HEK293 (cell line): ENCODE data around the gene FSTL3.
"Not testable (repeated sequence)": the region's sequence is repeated elsewhere in the genome, so short reads cannot be mapped to it uniquely, and the experiment has no call there.

Experiments
- CTCF ChIA-PET: fragments of 350-600 bp; formaldehyde crosslinking; extraction: SDS; loops from one replicate; lab custom pipeline; 2021; ENCODE audit warnings: antibody characterized with exemption; lab: Yijun Ruan, JAX
- POLR2A ChIA-PET: fragments of 300-600 bp; formaldehyde crosslinking; extraction: SDS; loops from one replicate; lab custom pipeline; 2020; ENCODE audit warnings: antibody characterized with exemption, inconsistent platforms; lab: Yijun Ruan, JAX
- H3K27ac ChIP-seq: fragments of 200-500 bp; sonication (Bioruptor generic); 2 replicates; pipeline ENCODE4 v1.5.1; 2014; ENCODE audit warnings: low read depth, low read length, control low read depth, inconsistent platforms; ENCODE audit errors: extremely low read depth
- H3K36me3 ChIP-seq, 2 experiments: fragments of 200-500 bp in 1 of 2; sonication (Bioruptor generic) in 1 of 2; 1 replicate in 1 of 2; 2 replicates in 1 of 2; pipeline ENCODE4 v1.5.1; 2014 to 2017; ENCODE audit warnings: inconsistent platforms in 2 of 2, low read length in 2 of 2; ENCODE audit not compliant: control insufficient read depth in 2 of 2, insufficient read depth in 1 of 2
- H3K4me1 ChIP-seq: fragments of 200-500 bp; sonication (Bioruptor generic); 2 replicates; pipeline ENCODE4 v1.5.1; 2014; ENCODE audit warnings: mild to moderate bottlenecking, low read length, inconsistent platforms; ENCODE audit not compliant: control insufficient read depth, insufficient read depth
- H3K4me3 ChIP-seq: 2 replicates; pipeline ENCODE4 v1.5.1; 2011; ENCODE audit warnings: low read depth, mild to moderate bottlenecking, control low read depth, low read length, moderate library complexity
- H3K9me3 ChIP-seq: fragments of 200-500 bp; sonication (Bioruptor generic); 2 replicates; pipeline ENCODE4 v1.5.1; 2014; ENCODE audit warnings: low read depth, low read length, inconsistent platforms; ENCODE audit not compliant: control insufficient read depth, insufficient read depth
- GFI1B ChIP-seq: fragments of 450-650 bp; formaldehyde crosslinking; IDR thresholded peaks from 2 replicates; pipeline ENCODE4 v1.5.1; 2016; ENCODE audit warnings: missing biosample characterization, missing genetic modification characterization
- IKZF3 ChIP-seq: fragments of 450-650 bp; IDR thresholded peaks from 2 replicates; pipeline ENCODE4 v1.5.0; 2018; ENCODE audit warnings: missing biosample characterization, mild to moderate bottlenecking, missing genetic modification characterization, moderate library complexity
- KLF7 ChIP-seq: fragments of 450-650 bp; formaldehyde crosslinking; IDR thresholded peaks from 2 replicates; pipeline ENCODE4 v1.5.1; 2016; ENCODE audit warnings: missing biosample characterization, missing genetic modification characterization, borderline replicate concordance
- MEIS1 ChIP-seq: sonication (generic); formaldehyde crosslinking; IDR thresholded peaks from 2 replicates; pipeline ENCODE4 v1.8.1; 2022; ENCODE audit warnings: missing genetic modification reagents, mild to moderate bottlenecking, borderline replicate concordance
- OSR2 ChIP-seq: fragments of 450-650 bp; formaldehyde crosslinking; IDR thresholded peaks from 2 replicates; pipeline ENCODE4 v1.5.1; 2016; ENCODE audit warnings: missing biosample characterization, missing genetic modification characterization
- YY1 ChIP-seq: fragments of 450-650 bp; formaldehyde crosslinking; IDR thresholded peaks from 2 replicates; pipeline ENCODE4 v1.5.1; 2018; ENCODE audit warnings: missing biosample characterization, missing genetic modification characterization
- ZBTB1 ChIP-seq: fragments of 450-650 bp; formaldehyde crosslinking; IDR thresholded peaks from 2 replicates; pipeline ENCODE4 v1.5.1; 2016; ENCODE audit warnings: missing biosample characterization, missing genetic modification characterization
- ZNF174 ChIP-seq: fragments of 450-650 bp; formaldehyde crosslinking; IDR thresholded peaks from 2 replicates; pipeline ENCODE4 v1.5.0; 2017; ENCODE audit warnings: missing biosample characterization, mild to moderate bottlenecking, missing genetic modification characterization
- ZNF223 ChIP-seq: fragments of 450-650 bp; formaldehyde crosslinking; IDR thresholded peaks from 2 replicates; pipeline ENCODE4 v1.5.1; 2016; ENCODE audit warnings: missing biosample characterization, missing genetic modification characterization
- ZNF530 ChIP-seq: fragments of 450-650 bp; formaldehyde crosslinking; IDR thresholded peaks from 2 replicates; pipeline ENCODE4 v1.5.1; 2016; ENCODE audit warnings: low read depth, missing biosample characterization, missing genetic modification characterization
- ZSCAN23 ChIP-seq: fragments of 450-650 bp; formaldehyde crosslinking; IDR thresholded peaks from 2 replicates; pipeline ENCODE4 v1.5.1; 2016; ENCODE audit warnings: missing biosample characterization, missing genetic modification characterization
- ZSCAN4 ChIP-seq: fragments of 450-650 bp; formaldehyde crosslinking; IDR thresholded peaks from 2 replicates; pipeline ENCODE4 v1.5.1; 2017; ENCODE audit warnings: missing biosample characterization, missing genetic modification characterization
- TF ChIP-seq, protein P1 (sequence below): fragments of 450-650 bp; formaldehyde crosslinking; IDR thresholded peaks from 2 replicates; pipeline ENCODE4 v1.5.1; 2016; ENCODE audit warnings: missing biosample characterization, missing genetic modification characterization
- TF ChIP-seq, protein P2 (sequence below): fragments of 450-650 bp; formaldehyde crosslinking; IDR thresholded peaks from 2 replicates; pipeline ENCODE4 v1.5.1; 2016; ENCODE audit warnings: missing biosample characterization, missing genetic modification characterization
- TF ChIP-seq, protein P3 (sequence below): fragments of 450-650 bp; formaldehyde crosslinking; IDR thresholded peaks from 2 replicates; pipeline ENCODE4 v1.5.1; 2016; ENCODE audit warnings: missing biosample characterization, missing genetic modification characterization

Gene FSTL3

DNA sequence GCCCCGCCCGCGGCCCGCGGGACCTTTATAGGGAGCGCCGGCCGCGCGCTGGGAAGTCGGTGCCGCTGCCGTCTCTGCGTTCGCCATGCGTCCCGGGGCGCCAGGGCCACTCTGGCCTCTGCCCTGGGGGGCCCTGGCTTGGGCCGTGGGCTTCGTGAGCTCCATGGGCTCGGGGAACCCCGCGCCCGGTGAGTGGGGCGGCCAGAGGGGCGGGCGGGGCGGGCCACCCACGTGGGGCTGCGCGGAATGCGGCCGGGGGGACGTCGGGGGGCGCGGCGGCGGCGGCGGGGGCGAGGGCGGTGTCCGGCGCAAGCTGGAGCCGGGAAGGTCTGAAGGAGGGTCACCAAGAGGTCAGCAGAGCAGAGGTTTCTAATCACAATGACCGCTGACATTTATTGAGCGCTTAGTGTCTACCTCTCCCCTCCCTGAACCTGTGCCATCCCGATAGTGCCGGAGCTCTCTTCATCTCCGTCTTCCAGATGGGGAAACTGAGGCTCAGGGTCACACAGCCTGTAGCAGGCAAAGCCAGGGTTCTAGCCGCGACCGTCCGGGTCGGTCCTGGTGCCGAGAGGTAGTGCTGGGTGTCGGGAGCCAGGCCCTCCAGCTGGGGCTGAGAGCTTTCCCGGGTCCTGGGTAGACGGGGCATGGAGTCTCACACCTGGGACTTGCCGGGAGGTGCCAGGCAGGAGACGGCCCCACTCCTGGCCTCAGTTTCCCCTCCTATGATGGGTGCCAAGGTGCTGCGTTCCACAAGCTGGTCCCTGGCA is at the start of gene FSTL3:
Gene FSTL3 (plus strand): TSS at position 54 of the 767 bp plus-strand sequence. CDS start 32 bp downstream, at position 86.
- CTCF ChIA-PET: interaction anchor here (0.9 kb wide), 1 partner anchor 10 kb away, joined by 4 read pairs; no protein-coding TSS in a partner anchor
- no peak for TF ChIP-seq IKZF3 (tag by site-specific recombination)
- TF ChIP-seq, protein P1, sequence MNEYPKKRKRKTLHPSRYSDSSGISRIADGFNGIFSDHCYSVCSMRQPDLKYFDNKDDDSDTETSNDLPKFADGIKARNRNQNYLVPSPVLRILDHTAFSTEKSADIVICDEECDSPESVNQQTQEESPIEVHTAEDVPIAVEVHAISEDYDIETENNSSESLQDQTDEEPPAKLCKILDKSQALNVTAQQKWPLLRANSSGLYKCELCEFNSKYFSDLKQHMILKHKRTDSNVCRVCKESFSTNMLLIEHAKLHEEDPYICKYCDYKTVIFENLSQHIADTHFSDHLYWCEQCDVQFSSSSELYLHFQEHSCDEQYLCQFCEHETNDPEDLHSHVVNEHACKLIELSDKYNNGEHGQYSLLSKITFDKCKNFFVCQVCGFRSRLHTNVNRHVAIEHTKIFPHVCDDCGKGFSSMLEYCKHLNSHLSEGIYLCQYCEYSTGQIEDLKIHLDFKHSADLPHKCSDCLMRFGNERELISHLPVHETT (tag by site-specific recombination): no peak
- TF ChIP-seq, protein P2, sequence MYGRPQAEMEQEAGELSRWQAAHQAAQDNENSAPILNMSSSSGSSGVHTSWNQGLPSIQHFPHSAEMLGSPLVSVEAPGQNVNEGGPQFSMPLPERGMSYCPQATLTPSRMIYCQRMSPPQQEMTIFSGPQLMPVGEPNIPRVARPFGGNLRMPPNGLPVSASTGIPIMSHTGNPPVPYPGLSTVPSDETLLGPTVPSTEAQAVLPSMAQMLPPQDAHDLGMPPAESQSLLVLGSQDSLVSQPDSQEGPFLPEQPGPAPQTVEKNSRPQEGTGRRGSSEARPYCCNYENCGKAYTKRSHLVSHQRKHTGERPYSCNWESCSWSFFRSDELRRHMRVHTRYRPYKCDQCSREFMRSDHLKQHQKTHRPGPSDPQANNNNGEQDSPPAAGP (tag by site-specific recombination): 0 out of 2 replicates have a peak, but pooled peaks have one; percentile 9
- TF ChIP-seq, all 188 proteins: peak for 1
- no peaks in the 10 kb centered on the region for H3K9me3 ChIP-seq
- H3K4me1 ChIP-seq: no peaks in the 10 kb centered on the region
- no peak within 1 kb of the TSS for H3K27ac ChIP-seq
- H3K36me3 ChIP-seq: no peaks in the 10 kb centered on the region
- H3K4me3 ChIP-seq: peak within 1 kb of the TSS; percentile 27
- POLR2A ChIA-PET: interaction anchor here (0.5 to 2.0 kb wide), 9 partner anchors 8 to 102 kb away, joined by 3 to 8 read pairs (median 4); partner anchors contain the start of gene RNF126

DNA sequence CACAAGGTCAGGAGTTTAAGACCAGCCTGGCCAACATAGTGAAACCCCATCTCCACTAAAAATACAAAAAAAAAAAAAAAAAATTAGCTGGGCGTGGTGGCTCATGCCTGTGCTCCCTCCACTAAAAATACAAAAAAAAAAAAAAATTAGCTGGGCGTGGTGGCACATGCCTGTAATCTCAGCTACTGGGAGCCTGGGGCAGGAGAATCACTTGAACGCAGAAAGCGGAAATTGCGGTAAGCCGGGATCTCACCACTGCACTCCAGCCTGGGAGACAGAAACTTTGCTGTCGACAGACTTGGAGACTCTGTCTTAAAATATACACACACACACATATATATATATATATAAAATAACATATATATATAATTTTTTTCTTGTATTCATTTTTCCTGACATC is 49.6 kb upstream of the FSTL3 start:
- H3K4me1 ChIP-seq, H3K4me3 ChIP-seq, H3K9me3 ChIP-seq, CTCF ChIA-PET, H3K27ac ChIP-seq: not testable (repeated sequence)
- H3K36me3 ChIP-seq: peaks cover 14 to 82% of the 10 kb centered on the region in 2 experiments; a peak in 2 of 3 replicates
- POLR2A ChIA-PET: interaction anchor here (0.7 kb wide), 2 partner anchors 53 to 108 kb away, joined by 3 to 5 read pairs; no protein-coding TSS in a partner anchor

- Histone ChIP-seq H3K9me3 (no peaks in the 10 kb centered on the region), H3K36me3 (peaks cover 18 to 66% of the 10 kb centered on the region in 2 experiments; a peak in 2 of 3 replicates), H3K4me1 (no peaks in the 10 kb centered on the region), H3K4me3 (no peak overlapping the region), H3K27ac (no peak overlapping the region)
- POLR2A ChIA-PET: no interaction called here
- CTCF ChIA-PET: interaction anchor here (0.6 to 0.7 kb wide), 2 partner anchors 195 to 626 kb away, joined by 3 read pairs; no protein-coding TSS in a partner anchor
- TF ChIP-seq ZNF174 (tag by site-specific recombination): no peak
- TF ChIP-seq ZBTB1 (tag by site-specific recombination): no peak
- no peak for TF ChIP-seq YY1 (tag by site-specific recombination)
- no peak for TF ChIP-seq ZNF223 (tag by site-specific recombination)
- TF ChIP-seq ZNF530 (tag by site-specific recombination): no peak
- no peak for TF ChIP-seq ZSCAN23 (tag by site-specific recombination)
- TF ChIP-seq GFI1B (tag by site-specific recombination): no peak
- TF ChIP-seq ZSCAN4 (tag by site-specific recombination): no peak
- TF ChIP-seq, protein P3, sequence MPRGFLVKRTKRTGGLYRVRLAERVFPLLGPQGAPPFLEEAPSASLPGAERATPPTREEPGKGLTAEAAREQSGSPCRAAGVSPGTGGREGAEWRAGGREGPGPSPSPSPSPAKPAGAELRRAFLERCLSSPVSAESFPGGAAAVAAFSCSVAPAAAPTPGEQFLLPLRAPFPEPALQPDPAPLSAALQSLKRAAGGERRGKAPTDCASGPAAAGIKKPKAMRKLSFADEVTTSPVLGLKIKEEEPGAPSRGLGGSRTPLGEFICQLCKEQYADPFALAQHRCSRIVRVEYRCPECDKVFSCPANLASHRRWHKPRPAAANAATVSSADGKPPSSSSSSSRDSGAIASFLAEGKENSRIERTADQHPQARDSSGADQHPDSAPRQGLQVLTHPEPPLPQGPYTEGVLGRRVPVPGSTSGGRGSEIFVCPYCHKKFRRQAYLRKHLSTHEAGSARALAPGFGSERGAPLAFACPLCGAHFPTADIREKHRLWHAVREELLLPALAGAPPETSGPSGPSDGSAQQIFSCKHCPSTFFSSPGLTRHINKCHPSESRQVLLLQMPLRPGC (tag by site-specific recombination): no peak
- TF ChIP-seq KLF7: no peak
- TF ChIP-seq MEIS1: no peak
- no peak for TF ChIP-seq OSR2
Measured at GRCh38 chr19:628168-628567, 48.0 kb upstream of the FSTL3 start.

DNA sequence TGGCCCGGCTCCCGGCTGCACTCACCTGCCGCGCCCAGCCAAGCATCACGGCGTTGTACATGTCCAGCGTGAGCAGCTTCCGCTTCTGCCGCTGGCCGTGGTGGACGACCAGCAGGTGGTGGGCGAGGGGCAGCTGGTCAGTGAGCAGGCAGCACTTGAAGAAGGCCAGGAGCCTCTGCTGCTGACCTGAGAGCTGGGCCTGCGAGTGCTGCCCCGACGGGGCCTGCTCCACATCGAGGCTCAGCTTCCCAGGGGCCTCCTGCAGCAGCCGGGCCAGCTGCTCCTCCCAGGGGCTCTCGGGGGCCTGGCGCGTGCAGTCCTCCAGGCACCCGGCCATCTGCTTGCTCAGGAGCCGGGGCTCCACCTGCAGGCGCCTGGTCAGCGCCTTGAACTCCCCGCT is 46.7 kb upstream of the FSTL3 start:
- POLR2A ChIA-PET, H3K9me3 ChIP-seq, H3K4me1 ChIP-seq, H3K27ac ChIP-seq, CTCF ChIA-PET, H3K4me3 ChIP-seq: not testable (repeated sequence)
- H3K36me3 ChIP-seq: peaks cover 18 to 54% of the 10 kb centered on the region in 2 experiments; a peak in 2 of 3 replicates
